Mesendoderm (in vitro differentiated cells): Measurements from ENCODE around the gene KRT6C.

Experiments used
- DNase-seq: peaks from one replicate; pipeline ENCODE4 v3.0.0; 2013
- H2AK5ac ChIP-seq: 2 replicates; pipeline ENCODE4 v1.6.1; 2013; ENCODE audit warnings: low read length, inconsistent platforms
- H2BK120ac ChIP-seq: 2 replicates; pipeline ENCODE4 v1.6.1; 2013; ENCODE audit warnings: low read depth, mild to moderate bottlenecking, low read length, moderate library complexity, mixed read lengths
- H2BK15ac ChIP-seq: replicated peaks from 2 replicates; pipeline ENCODE4 v1.6.1; 2013; ENCODE audit warnings: low read depth, mild to moderate bottlenecking, moderate library complexity
- H2BK5ac ChIP-seq: 2 replicates; pipeline ENCODE4 v1.6.1; 2013; ENCODE audit warnings: low read length, inconsistent platforms
- H3K18ac ChIP-seq: 2 replicates; pipeline ENCODE4 v1.6.1; 2013; ENCODE audit warnings: mild to moderate bottlenecking, low read length, mixed read lengths
- H3K23ac ChIP-seq: one replicate; pipeline ENCODE4 v1.6.1; 2013; ENCODE audit warnings: low read length
- H3K27ac ChIP-seq: 2 replicates; pipeline ENCODE4 v1.5.1; 2013; ENCODE audit warnings: low read depth, mild to moderate bottlenecking, inconsistent platforms, low read length, moderate library complexity
- H3K27me3 ChIP-seq: 2 replicates; pipeline ENCODE4 v1.6.1; 2013; ENCODE audit warnings: low read length, control low read depth, mild to moderate bottlenecking, inconsistent platforms; ENCODE audit not compliant: insufficient read depth, poor library complexity
- H3K36me3 ChIP-seq: 2 replicates; pipeline ENCODE4 v1.6.1; 2013; ENCODE audit warnings: low read length, inconsistent platforms; ENCODE audit not compliant: control insufficient read depth, insufficient read depth
- H3K4ac ChIP-seq: one replicate; pipeline ENCODE4 v1.6.1; 2013; ENCODE audit warnings: low read depth, mild to moderate bottlenecking, low read length, moderate library complexity
- H3K4me1 ChIP-seq: 2 replicates; pipeline ENCODE4 v1.6.1; 2013; ENCODE audit warnings: low read depth, low read length, inconsistent platforms; ENCODE audit not compliant: control insufficient read depth
- H3K4me2 ChIP-seq: 2 replicates; pipeline ENCODE4 v1.6.1; 2013; ENCODE audit warnings: low read length
- H3K4me3 ChIP-seq: 2 replicates; pipeline ENCODE4 v1.5.1; 2013; ENCODE audit warnings: mild to moderate bottlenecking, low read length
- H3K56ac ChIP-seq: one replicate; pipeline ENCODE4 v1.6.1; 2013; ENCODE audit warnings: low read length
- H3K79me1 ChIP-seq: 2 replicates; pipeline ENCODE4 v1.6.1; 2013; ENCODE audit warnings: low read length, inconsistent platforms
- H3K79me2 ChIP-seq: 2 replicates; pipeline ENCODE4 v1.6.1; 2013; ENCODE audit warnings: mild to moderate bottlenecking, low read length; ENCODE audit not compliant: control insufficient read depth, insufficient read depth
- H3K9ac ChIP-seq: 2 replicates; pipeline ENCODE4 v1.6.1; 2013; ENCODE audit warnings: low read length, inconsistent platforms
- H4K5ac ChIP-seq: one replicate; pipeline ENCODE4 v1.6.1; 2013; ENCODE audit warnings: low read length
- H4K8ac ChIP-seq: one replicate; pipeline ENCODE4 v1.6.1; 2013; ENCODE audit warnings: low read depth, mild to moderate bottlenecking, control low read depth, low read length, moderate library complexity
- WGBS: extraction: QIAGEN DNeasy Blood & Tissue Kit; methylation state at CpG from one replicate; pipeline ENCODE4 v1.1.7; 2013; ENCODE audit warnings: low lambda C conversion rate, missing lambda C conversion rate; ENCODE audit not compliant: insufficient coverage; ENCODE audit errors: extremely low coverage; 5-methylcytosine and 5-hydroxymethylcytosine counted together

KRT6C gene

GRCh38 chr12:52434760-52435530 lies 38.7 kb downstream of the KRT6C start:
- Histone ChIP-seq H4K5ac (no peak overlapping the region), H3K36me3 (no peaks in the 10 kb centered on the region), H2AK5ac (no peak overlapping the region), H3K4me1 (no peaks in the 10 kb centered on the region), H3K27ac (no peak overlapping the region), H3K4me2 (no peak overlapping the region), H3K4ac (no peak overlapping the region), H3K23ac (no peak overlapping the region), H3K56ac (no peak overlapping the region), H4K8ac (no peak overlapping the region), H3K79me2 (no peaks in the 10 kb centered on the region), H2BK5ac (no peak overlapping the region), H2BK120ac (no peak overlapping the region), H3K79me1 (no peaks in the 10 kb centered on the region), H3K27me3 (no peaks in the 10 kb centered on the region), H3K18ac (no peak overlapping the region), H2BK15ac (no peak overlapping the region), H3K9ac (no peak overlapping the region), H3K4me3 (no peak overlapping the region)
- WGBS = no CpG with 5 or more reads among the region's 6 CpGs
- DNase-seq = no peak

GRCh38 chr12:52434081-52434733 lies 39.4 kb downstream of the KRT6C start, which contains the start of gene KRT75:
KRT75 (minus strand) TSS chr12:52434371; CDS start chr12:52434304, 67 bp downstream.
- no peak within 1 kb of the TSS for H3K56ac ChIP-seq
- H2BK120ac ChIP-seq = no peak within 1 kb of the TSS
- H3K9ac ChIP-seq = no peak within 1 kb of the TSS
- no peak within 1 kb of the TSS for H3K27ac ChIP-seq
- no peak within 1 kb of the TSS for H2AK5ac ChIP-seq
- DNase-seq = no peak
- H3K36me3 ChIP-seq = no peaks in the 10 kb centered on the region
- H3K4me2 ChIP-seq = no peak within 1 kb of the TSS
- H4K8ac ChIP-seq = no peak within 1 kb of the TSS
- no peak within 1 kb of the TSS for H3K23ac ChIP-seq
- WGBS = no CpG with 5 or more reads among the region's 20 CpGs
- no peaks in the 10 kb centered on the region for H3K27me3 ChIP-seq
- no peak within 1 kb of the TSS for H2BK15ac ChIP-seq
- H3K4me3 ChIP-seq = no peak within 1 kb of the TSS
- H3K18ac ChIP-seq = no peak within 1 kb of the TSS
- no peaks in the 10 kb centered on the region for H3K4me1 ChIP-seq
- H3K79me1 ChIP-seq = no peaks in the 10 kb centered on the region
- no peak within 1 kb of the TSS for H2BK5ac ChIP-seq
- H3K4ac ChIP-seq = no peak within 1 kb of the TSS
- no peak within 1 kb of the TSS for H4K5ac ChIP-seq
- no peaks in the 10 kb centered on the region for H3K79me2 ChIP-seq

DNA sequence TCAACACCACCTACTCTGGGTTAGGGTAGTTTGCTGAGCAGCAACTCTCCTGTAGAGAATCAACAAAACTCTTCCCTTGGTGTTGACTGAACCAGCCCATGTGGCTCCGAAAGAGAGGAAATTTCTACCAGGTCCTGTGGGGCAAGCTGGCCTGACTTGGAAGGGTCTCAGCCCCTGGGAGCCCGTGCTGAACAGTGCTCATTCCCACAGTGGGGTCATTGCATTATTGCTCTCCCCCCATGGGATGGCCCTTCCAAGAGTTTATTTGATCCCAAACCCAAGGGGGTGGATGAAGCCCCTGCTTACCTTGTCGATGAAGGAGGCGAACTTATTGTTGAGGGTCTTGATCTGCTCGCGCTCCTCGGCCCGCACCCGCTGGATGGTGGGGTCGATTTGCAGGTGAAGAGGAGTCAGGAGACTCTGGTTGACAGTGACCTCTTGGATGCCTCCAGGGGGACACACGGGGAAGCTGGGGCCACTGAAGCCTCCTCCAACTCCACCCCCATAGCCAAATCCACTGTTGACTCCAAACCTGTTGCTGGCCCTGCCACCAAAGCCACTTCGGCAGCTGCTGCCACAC lies 40.0 kb downstream of the KRT6C start:
- no peak overlapping the region for H3K4me2 ChIP-seq
- no peaks in the 10 kb centered on the region for H3K79me1 ChIP-seq
- H3K4ac ChIP-seq = no peak overlapping the region
- H3K23ac ChIP-seq = no peak overlapping the region
- H2BK15ac ChIP-seq = no peak overlapping the region
- H3K27ac ChIP-seq = no peak overlapping the region
- no peak overlapping the region for H4K8ac ChIP-seq
- no peak overlapping the region for H2BK5ac ChIP-seq
- H2AK5ac ChIP-seq = no peak overlapping the region
- H2BK120ac ChIP-seq = no peak overlapping the region
- no peaks in the 10 kb centered on the region for H3K79me2 ChIP-seq
- no peaks in the 10 kb centered on the region for H3K27me3 ChIP-seq
- no peak overlapping the region for H4K5ac ChIP-seq
- no peak for DNase-seq
- no peak overlapping the region for H3K56ac ChIP-seq
- no peak overlapping the region for H3K4me3 ChIP-seq
- H3K4me1 ChIP-seq = no peaks in the 10 kb centered on the region
- no CpG with 5 or more reads among the region's 12 CpGs for WGBS
- no peak overlapping the region for H3K18ac ChIP-seq
- no peak overlapping the region for H3K9ac ChIP-seq
- no peaks in the 10 kb centered on the region for H3K36me3 ChIP-seq

DNA sequence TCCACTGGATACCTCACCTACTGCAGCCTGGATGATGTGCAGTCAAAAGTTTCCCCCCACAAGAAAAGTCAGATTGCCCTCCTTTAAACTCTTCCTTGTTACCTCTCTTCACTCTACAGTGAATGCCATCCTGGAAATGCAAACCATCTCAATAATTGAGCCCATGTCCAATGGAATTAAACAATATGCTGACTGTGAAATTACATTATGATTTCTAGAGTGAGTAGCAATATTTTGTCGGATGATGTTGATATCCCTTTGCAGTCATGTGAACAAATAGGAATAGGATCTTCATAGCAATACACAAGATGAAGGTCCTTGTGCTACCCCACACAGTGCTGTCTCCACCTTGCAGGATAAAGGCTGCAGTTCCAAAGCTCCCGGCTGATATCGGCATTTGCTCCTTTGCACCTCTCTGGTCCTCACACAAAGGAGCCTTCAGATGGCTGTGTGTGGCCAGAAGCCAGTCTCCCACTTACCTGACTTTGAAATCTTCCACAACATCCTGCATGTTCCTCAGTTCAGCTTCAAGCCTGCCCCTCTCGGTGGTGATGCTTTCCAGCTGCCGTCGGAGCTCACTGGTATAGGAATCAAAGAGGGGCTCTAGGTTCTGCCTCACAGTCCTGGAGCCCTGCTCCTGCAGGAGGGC lies 40.9 kb downstream of the KRT6C start:
- WGBS = no CpG with 5 or more reads among the region's 6 CpGs
- Histone ChIP-seq H3K56ac (no peak overlapping the region), H3K79me2 (no peaks in the 10 kb centered on the region)

DNA sequence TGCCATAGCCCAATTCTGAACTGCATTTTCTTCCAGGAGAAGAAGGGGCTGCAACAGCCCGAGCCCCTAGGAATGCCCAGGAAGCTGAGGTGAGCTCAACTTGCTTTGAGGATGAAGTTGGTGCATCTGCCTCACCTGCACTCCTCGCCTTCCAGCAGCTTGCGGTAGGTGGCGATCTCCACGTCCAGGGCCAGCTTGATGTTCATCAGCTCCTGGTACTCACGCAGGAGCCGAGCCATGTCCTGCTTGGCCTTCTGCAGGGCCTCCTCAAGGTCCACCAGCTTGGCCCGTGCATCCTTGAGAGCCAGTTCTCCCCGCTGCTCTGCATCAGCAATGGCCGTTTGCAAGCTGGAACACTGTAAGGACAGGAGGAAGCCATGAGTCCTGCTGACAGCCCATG lies 45.5 kb downstream of the KRT6C start:
- Histone ChIP-seq H3K79me2 (no peaks in the 10 kb centered on the region), H3K56ac (no peak overlapping the region), H3K4me3 (no peak overlapping the region), H4K5ac (no peak overlapping the region), H3K18ac (no peak overlapping the region), H3K27ac (no peak overlapping the region), H2BK15ac (no peak overlapping the region), H3K9ac (no peak overlapping the region), H2AK5ac (no peak overlapping the region), H3K27me3 (no peaks in the 10 kb centered on the region), H3K23ac (no peak overlapping the region), H2BK5ac (no peak overlapping the region), H3K79me1 (no peaks in the 10 kb centered on the region), H4K8ac (no peak overlapping the region), H3K4me2 (no peak overlapping the region), H3K4ac (no peak overlapping the region), H3K4me1 (no peaks in the 10 kb centered on the region), H3K36me3 (no peaks in the 10 kb centered on the region), H2BK120ac (no peak overlapping the region)
- DNase-seq = no peak
- no CpG with 5 or more reads among the region's 10 CpGs for WGBS

More for the DNA sequence above, 40.9 kb downstream of the KRT6C start:
- no peak overlapping the region for H3K23ac ChIP-seq
- no peak overlapping the region for H3K27ac ChIP-seq
- H2BK120ac ChIP-seq = no peak overlapping the region
- H3K36me3 ChIP-seq = no peaks in the 10 kb centered on the region
- no peak overlapping the region for H2BK5ac ChIP-seq
- H3K4me1 ChIP-seq = no peaks in the 10 kb centered on the region
- no peak for DNase-seq
- no peak overlapping the region for H3K18ac ChIP-seq
- H3K4me2 ChIP-seq = no peak overlapping the region
- H2AK5ac ChIP-seq = no peak overlapping the region
- H4K5ac ChIP-seq = no peak overlapping the region
- H3K79me1 ChIP-seq = no peaks in the 10 kb centered on the region
- no peak overlapping the region for H4K8ac ChIP-seq
- no peak overlapping the region for H3K4ac ChIP-seq
- no peak overlapping the region for H3K9ac ChIP-seq
- no peak overlapping the region for H3K4me3 ChIP-seq
- H2BK15ac ChIP-seq = no peak overlapping the region
- H3K27me3 ChIP-seq = no peaks in the 10 kb centered on the region
